A673 (cell line): ENCODE results near the gene NEB. TPM values are rescaled to one million over a fixed set of nuclear protein-coding genes. Genes with fewer than 3 reads are reported as not detected.

Experiments
- BruUV-seq: library from RNA; stranded (reverse); fragments of 400-500 nt; replicated peaks from 2 replicates; lab custom pipeline; 2021; lab: Mats Ljungman, UMichigan
- CTCF ChIA-PET: fragments of 300-600 bp; sonication (Branson Sonifier 250); formaldehyde crosslinking; loops from one replicate; lab custom pipeline; 2022; ENCODE audit warnings: antibody characterized with exemption; lab: Charles Lee
- POLR2A ChIA-PET: fragments of 300-600 bp; sonication (Branson Sonifier 250); formaldehyde crosslinking; loops from one replicate; lab custom pipeline; 2022; ENCODE audit warnings: antibody characterized with exemption; ENCODE audit not compliant: low non-redundant PET; lab: Charles Lee
- DNase-seq: peaks from one replicate; pipeline ENCODE4 v3.0.0-alpha.2; 2015; ENCODE audit warnings: low spot score
- H3K27ac ChIP-seq: fragments of 200-600 bp; sonication (generic); 2 replicates; pipeline ENCODE4 v1.5.1; 2016; ENCODE audit warnings: mixed run types, low read depth, mild to moderate bottlenecking, mixed read lengths, antibody characterized with exemption, low read length; ENCODE audit not compliant: poor library complexity, severe bottlenecking
- H3K27me3 ChIP-seq: fragments of 200-600 bp; sonication (generic); replicated peaks from 2 replicates; pipeline ENCODE4 v1.6.1; 2017; ENCODE audit warnings: mixed run types, low read depth, mild to moderate bottlenecking, mixed read lengths, antibody characterized with exemption, low read length; ENCODE audit not compliant: insufficient read depth, poor library complexity
- H3K36me3 ChIP-seq: fragments of 200-600 bp; sonication (generic); 2 replicates; pipeline ENCODE4 v1.6.1; 2016; ENCODE audit warnings: mixed run types, mild to moderate bottlenecking, mixed read lengths, antibody characterized with exemption, low read length; ENCODE audit not compliant: insufficient read depth, poor library complexity, severe bottlenecking
- H3K4me1 ChIP-seq: fragments of 200-600 bp; sonication (generic); 2 replicates; pipeline ENCODE4 v1.6.1; 2017; ENCODE audit warnings: mixed run types, mild to moderate bottlenecking, mixed read lengths, antibody characterized with exemption, low read length; ENCODE audit not compliant: insufficient read depth, poor library complexity, severe bottlenecking
- H3K4me3 ChIP-seq: fragments of 200-600 bp; sonication (generic); 2 replicates; pipeline ENCODE4 v1.5.1; 2016; ENCODE audit warnings: low read depth, mixed run types, mild to moderate bottlenecking, mixed read lengths, low read length; ENCODE audit not compliant: poor library complexity, severe bottlenecking
- H3K9me3 ChIP-seq: fragments of 200-600 bp; sonication (generic); 2 replicates; pipeline ENCODE4 v1.6.1; 2016; ENCODE audit warnings: mixed run types, low read depth, mild to moderate bottlenecking, mixed read lengths, antibody characterized with exemption, low read length; ENCODE audit not compliant: poor library complexity, severe bottlenecking
- EZH2 ChIP-seq: fragments of 200-600 bp; sonication (generic); IDR thresholded peaks from 2 replicates; pipeline ENCODE4 v1.6.1; 2017; ENCODE audit warnings: borderline replicate concordance, low read depth, mild to moderate bottlenecking, mixed read lengths, antibody characterized with exemption, low read length; ENCODE audit not compliant: poor library complexity, severe bottlenecking
- intact Hi-C: fragments of 100-400 bp; cut with micrococcal nuclease; formaldehyde crosslinking; loops from one replicate; pipeline ENCODE4 v1.10.0; 2022; ENCODE audit not compliant: unreplicated experiment
- total RNA-seq: library from RNA; stranded (reverse); gene quantifications from 2 replicates; pipeline ENCODE4 v1.2.3, GENCODE V29; 2021
- TF ChIP-seq, protein P1 (sequence below): fragments of 300-800, 200-600 bp; sonication (generic); conservative IDR thresholded peaks from 2 replicates; pipeline ENCODE4 v1.5.1; 2017; ENCODE audit warnings: low read depth, mild to moderate bottlenecking, antibody characterized with exemption, low read length, moderate library complexity, mixed read lengths

The NEB gene
- total RNA-seq, 1 experiment from 2014 or later, result 7.0 TPM

DNA sequence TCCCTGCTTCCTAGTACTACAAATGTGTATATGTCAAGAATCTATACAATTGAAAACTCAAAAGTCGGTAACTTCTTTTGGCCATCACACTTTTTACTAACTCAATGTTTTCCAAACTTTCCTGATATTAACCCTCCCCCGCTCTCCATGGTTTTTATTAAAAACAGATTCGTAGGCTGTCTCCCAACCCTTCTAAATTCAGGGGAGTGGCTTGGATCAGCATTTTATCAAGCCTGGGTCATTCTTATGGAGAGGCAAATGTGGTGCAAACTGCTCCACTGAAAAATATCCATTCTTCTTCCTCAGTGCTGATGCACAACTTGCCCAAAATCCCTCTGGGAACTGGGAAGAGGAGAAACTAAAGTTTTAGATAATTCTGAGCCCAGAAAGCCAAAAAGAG, 190.4 kb downstream of the NEB start:
- H3K27me3 ChIP-seq, result no peaks in the 10 kb centered on the region
- TF ChIP-seq EZH2, result no peak
- TF ChIP-seq, protein P1, sequence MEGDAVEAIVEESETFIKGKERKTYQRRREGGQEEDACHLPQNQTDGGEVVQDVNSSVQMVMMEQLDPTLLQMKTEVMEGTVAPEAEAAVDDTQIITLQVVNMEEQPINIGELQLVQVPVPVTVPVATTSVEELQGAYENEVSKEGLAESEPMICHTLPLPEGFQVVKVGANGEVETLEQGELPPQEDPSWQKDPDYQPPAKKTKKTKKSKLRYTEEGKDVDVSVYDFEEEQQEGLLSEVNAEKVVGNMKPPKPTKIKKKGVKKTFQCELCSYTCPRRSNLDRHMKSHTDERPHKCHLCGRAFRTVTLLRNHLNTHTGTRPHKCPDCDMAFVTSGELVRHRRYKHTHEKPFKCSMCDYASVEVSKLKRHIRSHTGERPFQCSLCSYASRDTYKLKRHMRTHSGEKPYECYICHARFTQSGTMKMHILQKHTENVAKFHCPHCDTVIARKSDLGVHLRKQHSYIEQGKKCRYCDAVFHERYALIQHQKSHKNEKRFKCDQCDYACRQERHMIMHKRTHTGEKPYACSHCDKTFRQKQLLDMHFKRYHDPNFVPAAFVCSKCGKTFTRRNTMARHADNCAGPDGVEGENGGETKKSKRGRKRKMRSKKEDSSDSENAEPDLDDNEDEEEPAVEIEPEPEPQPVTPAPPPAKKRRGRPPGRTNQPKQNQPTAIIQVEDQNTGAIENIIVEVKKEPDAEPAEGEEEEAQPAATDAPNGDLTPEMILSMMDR, result no peak
- intact Hi-C loops, result no loop called here
- ChIA-PET CTCF (no interaction called here), POLR2A (no interaction called here)
- H3K27ac ChIP-seq, result no peak overlapping the region
- BruUV-seq, result no TSS peak
- no peaks in the 10 kb centered on the region for H3K36me3 ChIP-seq
- no peaks in the 10 kb centered on the region for H3K4me1 ChIP-seq
- no peak for DNase-seq
- no peaks in the 10 kb centered on the region for H3K9me3 ChIP-seq
- H3K4me3 ChIP-seq, result no peak overlapping the region

DNA sequence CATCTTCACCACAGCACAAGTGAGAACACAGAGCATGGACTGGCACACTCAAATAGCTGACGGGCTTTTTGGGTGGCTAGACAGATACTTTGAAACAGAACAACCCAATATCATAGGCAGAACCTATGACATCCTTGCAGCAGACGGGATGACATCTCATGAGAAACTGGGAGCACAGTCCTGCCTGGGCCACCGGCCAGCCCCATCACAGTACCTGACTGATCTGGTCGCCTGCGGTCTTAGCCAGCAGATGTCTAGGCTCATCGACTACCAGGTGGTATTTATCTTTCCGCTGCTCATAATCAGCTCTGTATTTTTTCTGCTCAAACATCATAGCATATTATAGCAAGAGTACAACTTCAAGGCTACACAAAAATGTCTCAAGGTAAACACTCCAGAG, 200.3 kb downstream of the NEB start:
- H3K4me3 ChIP-seq, result no peak overlapping the region
- no peak for DNase-seq
- no TSS peak for BruUV-seq
- H3K27me3 ChIP-seq, result no peaks in the 10 kb centered on the region
- H3K9me3 ChIP-seq, result no peaks in the 10 kb centered on the region
- ChIA-PET POLR2A (no interaction called here), CTCF (no interaction called here)
- intact Hi-C loops, result no loop called here
- H3K4me1 ChIP-seq, result peaks cover 11% of the 10 kb centered on the region
- TF ChIP-seq, protein P1, result no peak
- TF ChIP-seq EZH2, result no peak
- no peaks in the 10 kb centered on the region for H3K36me3 ChIP-seq
- no peak overlapping the region for H3K27ac ChIP-seq

DNA sequence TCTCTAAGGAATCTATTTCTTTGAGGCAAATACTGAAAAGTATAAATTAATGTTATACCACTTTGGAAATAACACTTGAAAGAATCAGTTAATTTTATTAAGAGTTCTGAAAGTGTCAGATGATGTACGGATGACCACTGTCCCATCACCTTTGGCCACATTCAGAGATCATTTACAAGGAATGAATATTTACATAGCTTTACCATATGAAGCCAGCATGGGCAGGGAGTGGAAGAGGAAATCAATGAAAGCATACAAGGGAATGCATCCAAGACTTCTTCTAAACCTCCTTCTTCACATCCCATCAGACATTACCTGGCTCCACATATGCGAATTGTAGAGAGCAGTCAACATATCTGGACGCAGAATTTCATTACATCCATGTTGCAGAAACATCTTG, 201.1 kb downstream of the NEB start:
- no peaks in the 10 kb centered on the region for H3K36me3 ChIP-seq
- H3K9me3 ChIP-seq, result no peaks in the 10 kb centered on the region
- no peaks in the 10 kb centered on the region for H3K27me3 ChIP-seq
- no peak for DNase-seq
- H3K27ac ChIP-seq, result no peak overlapping the region
- CTCF ChIA-PET, result no interaction called here
- H3K4me3 ChIP-seq, result no peak overlapping the region
- BruUV-seq, result no TSS peak
- no peak for TF ChIP-seq EZH2
- TF ChIP-seq, protein P1, result no peak
- H3K4me1 ChIP-seq, result peaks cover 11% of the 10 kb centered on the region
- intact Hi-C loops, result no loop called here
- POLR2A ChIA-PET, result no interaction called here
